Activated gamma-delta T cell treated with anti-CD3 and anti-CD28 coated beads, Interleukin-2, amount 50 U/mL, for 16 hours (primary cell): ENCODE results near the gene ADAMTS2.
"Not testable (repeated sequence)": the region's sequence is repeated elsewhere in the genome, so short reads cannot be mapped to it uniquely, and the experiment has no call there.

ENCODE experiments used
- DNase-seq: peaks from one replicate; pipeline ENCODE4 v3.0.0-alpha.2; 2020; ENCODE audit warnings: low read depth

Gene ADAMTS2

GRCh38 chr5:179111267-179112207 is 233.7 kb downstream of the ADAMTS2 start:
- no peak for DNase-seq

- DNase-seq = no peak
These were observed 234.7 kb downstream of the ADAMTS2 start for GRCh38 chr5:179110528-179110927.

GRCh38 chr5:179101282-179101681 is 244.0 kb downstream of the ADAMTS2 start:
- not testable (repeated sequence) for DNase-seq

- no peak for DNase-seq
These were observed 255.8 kb downstream of the ADAMTS2 start for GRCh38 chr5:179089502-179089901.

- no peak for DNase-seq
These were observed 264.5 kb downstream of the ADAMTS2 start for GRCh38 chr5:179080724-179081123.

GRCh38 chr5:179079165-179079987 is 265.9 kb downstream of the ADAMTS2 start:
- no peak for DNase-seq

GRCh38 chr5:179065703-179066102 is 279.6 kb downstream of the ADAMTS2 start:
- DNase-seq = no peak

- DNase-seq = no peak
These were observed 284.2 kb downstream of the ADAMTS2 start for GRCh38 chr5:179061025-179061424.
